ENCODE results near the gene BCR.

- TF ChIP-seq CTCF (IDR thresholded peaks at IDR 0.05) = no peak
- TF ChIP-seq POLR2AphosphoS5 (IDR thresholded peaks at IDR 0.05) = no peak
- no peak for TF ChIP-seq POLR2A (IDR thresholded peaks at IDR 0.05)
Observed at GRCh38 chr22:23235425-23235824, 55.1 kb downstream of the BCR start.

All from upper lobe of left lung (tissue), 4 donors.